ENCODE data around the gene NHSL1. TPM values are rescaled to one million over a fixed set of nuclear protein-coding genes. Genes with fewer than 3 reads are reported as not detected.

Gene NHSL1
- total RNA-seq, 4 donors from 2014 or later = 73.2 to 117 (median 98.0) TPM

GRCh38 chr6:138518054-138518453 lies 18.8 kb upstream of the NHSL1 start:
- Histone ChIP-seq H3K36me3 (no peaks in the 10 kb centered on the region), H3K27ac (no peak overlapping the region), H3K27me3 (no peaks in the 10 kb centered on the region), H3K4me3 (no peak overlapping the region), H3K9me3 (no peaks in the 10 kb centered on the region), H3K4me1 (peaks cover 0 to 11% (median 0%) of the 10 kb centered on the region in 4 donors)
- DNase-seq = no peak
- intact Hi-C loops (cut with DNase I; ENCODE audit: low total_unique reads) (no loop called here), in situ Hi-C loops (cut with MboI; ENCODE audit: low pct_ligation_motif_present in 1 of 4, low pct_unique_long_range_greater_than_20kb in 1 of 4, low sequenced_read_pairs in 3 of 4) (loop anchor here in 2 of 4 donors (10.0 to 25.0 kb wide), 3 partner anchors 83 to 406 kb away; partner anchors contain the start of gene PERP (in 1 of the 2))
- TF ChIP-seq EP300 (IDR thresholded peaks at IDR 0.05; ENCODE audit: low read depth) (no peak), POLR2AphosphoS5 (IDR thresholded peaks at IDR 0.05) (no peak), POLR2A (IDR thresholded peaks at IDR 0.05) (no peak), CTCF (IDR thresholded peaks at IDR 0.05) (no peak)

GRCh38 chr6:138517635-138518034 lies 18.3 kb upstream of the NHSL1 start:
- intact Hi-C loops (cut with DNase I; ENCODE audit: low total_unique reads) = no loop called here
- 93% methylated on average over 3 of the region's 3 CpGs; no CpG with 5 or more reads in 1 of the 2 donors for WGBS, 2 donors (ENCODE audit: low coverage in 1 of 2)
- Histone ChIP-seq H3K9me3 (no peaks in the 10 kb centered on the region), H3K4me1 (peaks cover 0 to 6% (median 0%) of the 10 kb centered on the region in 4 donors), H3K4me3 (no peak overlapping the region), H3K36me3 (no peaks in the 10 kb centered on the region), H3K27ac (no peak overlapping the region), H3K27me3 (no peaks in the 10 kb centered on the region)
- peak; percentile 63 for DNase-seq
- in situ Hi-C loops (cut with MboI; ENCODE audit: low pct_ligation_motif_present in 1 of 4, low pct_unique_long_range_greater_than_20kb in 1 of 4, low sequenced_read_pairs in 3 of 4) = loop anchor here in 2 of 4 donors (10.0 to 25.0 kb wide), 3 partner anchors 83 to 405 kb away; partner anchors contain the start of gene PERP (in 1 of the 2)
- TF ChIP-seq POLR2A (IDR thresholded peaks at IDR 0.05) (no peak), CTCF (IDR thresholded peaks at IDR 0.05) (peak; percentile 57 to 74 (median 66))

GRCh38 chr6:138515657-138516248 lies 16.5 kb upstream of the NHSL1 start:
- Histone ChIP-seq H3K4me3 (no peak overlapping the region), H3K36me3 (no peaks in the 10 kb centered on the region), H3K9me3 (no peaks in the 10 kb centered on the region), H3K27ac (no peak overlapping the region), H3K27me3 (no peaks in the 10 kb centered on the region), H3K4me1 (no peaks in the 10 kb centered on the region)
- DNase-seq = no peak
- TF ChIP-seq EP300 (IDR thresholded peaks at IDR 0.05; ENCODE audit: low read depth) = no peak
- no peak for TF ChIP-seq CTCF (IDR thresholded peaks at IDR 0.05)
- no peak for TF ChIP-seq POLR2A (IDR thresholded peaks at IDR 0.05)
- TF ChIP-seq POLR2AphosphoS5 (IDR thresholded peaks at IDR 0.05) = no peak
- in situ Hi-C loops (cut with MboI; ENCODE audit: low pct_ligation_motif_present in 1 of 4, low pct_unique_long_range_greater_than_20kb in 1 of 4, low sequenced_read_pairs in 3 of 4) (loop anchor here in 2 of 4 donors (10.0 to 25.0 kb wide), 3 partner anchors 81 to 403 kb away; partner anchors contain the start of gene PERP (in 1 of the 2)), intact Hi-C loops (cut with DNase I; ENCODE audit: low total_unique reads) (no loop called here)
- 92 to 98% methylated on average over 9 to 12 of the region's 12 CpGs for WGBS, 2 donors (ENCODE audit: low coverage in 1 of 2)

- Histone ChIP-seq H3K9me3 (no peaks in the 10 kb centered on the region), H3K36me3 (no peaks in the 10 kb centered on the region), H3K27ac (no peak overlapping the region), H3K4me3 (no peak overlapping the region), H3K4me1 (no peaks in the 10 kb centered on the region), H3K27me3 (no peaks in the 10 kb centered on the region)
- no peak for TF ChIP-seq POLR2A (IDR thresholded peaks at IDR 0.05)
- no peak for TF ChIP-seq EP300 (IDR thresholded peaks at IDR 0.05; ENCODE audit: low read depth)
- TF ChIP-seq POLR2AphosphoS5 (IDR thresholded peaks at IDR 0.05) = no peak
- no peak for TF ChIP-seq CTCF (IDR thresholded peaks at IDR 0.05)
- in situ Hi-C loops (cut with MboI; ENCODE audit: low pct_ligation_motif_present in 1 of 4, low pct_unique_long_range_greater_than_20kb in 1 of 4, low sequenced_read_pairs in 3 of 4) = loop anchor here in 3 of 4 donors (5.0 to 25.0 kb wide), 4 partner anchors 80 to 403 kb away; partner anchors contain the start of gene PERP (in 1 of the 3)
- intact Hi-C loops (cut with DNase I; ENCODE audit: low total_unique reads) = no loop called here
- 81 to 83% methylated on average over 8 to 9 of the region's 9 CpGs for WGBS, 2 donors (ENCODE audit: low coverage in 1 of 2)
- no peak for DNase-seq
These were observed 15.7 kb upstream of the NHSL1 start for GRCh38 chr6:138514860-138515540.

Data from transverse colon (tissue), 4 donors.